H9 (cell line): Measurements from ENCODE around the gene YIPF1. TPM values are rescaled to one million over a fixed set of nuclear protein-coding genes. Genes with fewer than 3 reads are reported as not detected.

Source experiments
- DNase-seq: peaks from one replicate; pipeline ENCODE4 v3.0.0-alpha.2; 2017
- H2AFZ ChIP-seq: one replicate; pipeline ENCODE4 v1.6.1; 2013; ENCODE audit warnings: mild to moderate bottlenecking, low read length, control low read depth, moderate library complexity
- H2AK5ac ChIP-seq: 2 replicates; pipeline ENCODE4 v1.6.1; 2013; ENCODE audit warnings: low read length, control low read depth, mixed read lengths; ENCODE audit not compliant: insufficient read length
- H2BK120ac ChIP-seq: one replicate; pipeline ENCODE4 v1.6.1; 2013; ENCODE audit warnings: low read depth, mild to moderate bottlenecking, low read length, control low read depth, inconsistent platforms; ENCODE audit not compliant: poor library complexity, severe bottlenecking
- H2BK12ac ChIP-seq: 2 replicates; pipeline ENCODE4 v1.6.1; 2013; ENCODE audit warnings: low read length, control low read depth, mixed read lengths, low read depth; ENCODE audit not compliant: insufficient read length
- H2BK15ac ChIP-seq: 2 replicates; pipeline ENCODE4 v1.6.1; 2013; ENCODE audit warnings: low read depth, low read length, control low read depth
- H2BK20ac ChIP-seq: one replicate; pipeline ENCODE4 v1.6.1; 2013; ENCODE audit warnings: low read depth, mild to moderate bottlenecking, low read length, control low read depth, inconsistent platforms; ENCODE audit not compliant: poor library complexity, severe bottlenecking
- H2BK5ac ChIP-seq: 2 replicates; pipeline ENCODE4 v1.6.1; 2013; ENCODE audit warnings: low read length, control low read depth, mixed read lengths; ENCODE audit not compliant: insufficient read length
- H3K14ac ChIP-seq: 2 replicates; pipeline ENCODE4 v1.6.1; 2013; ENCODE audit warnings: low read length, control low read depth; ENCODE audit not compliant: insufficient read depth
- H3K18ac ChIP-seq: 2 replicates; pipeline ENCODE4 v1.6.1; 2013; ENCODE audit warnings: low read depth, mild to moderate bottlenecking, mixed read lengths, low read length, control low read depth; ENCODE audit not compliant: insufficient read length
- H3K23ac ChIP-seq: 2 replicates; pipeline ENCODE4 v1.6.1; 2013; ENCODE audit warnings: low read length, control low read depth, mixed read lengths, low read depth; ENCODE audit not compliant: insufficient read length
- H3K23me2 ChIP-seq: 2 replicates; pipeline ENCODE4 v1.6.1; 2013; ENCODE audit warnings: low read depth, mild to moderate bottlenecking, mixed read lengths, low read length, control low read depth; ENCODE audit not compliant: insufficient read length, poor library complexity, severe bottlenecking
- H3K27ac ChIP-seq: 2 replicates; pipeline ENCODE4 v1.5.1; 2013; ENCODE audit warnings: low read length, control low read depth, mixed read lengths, low read depth; ENCODE audit not compliant: insufficient read length
- H3K27me3 ChIP-seq: 2 replicates; pipeline ENCODE4 v1.6.1; 2013; ENCODE audit warnings: low read length, control low read depth, inconsistent platforms; ENCODE audit not compliant: insufficient read depth
- H3K4ac ChIP-seq: 2 replicates; pipeline ENCODE4 v1.6.1; 2013; ENCODE audit warnings: low read depth, mild to moderate bottlenecking, control low read depth, inconsistent platforms, low read length, moderate library complexity
- H3K4me1 ChIP-seq: 2 replicates; pipeline ENCODE4 v1.6.1; 2013; ENCODE audit warnings: low read length, control low read depth, inconsistent platforms; ENCODE audit not compliant: insufficient read depth
- H3K4me2 ChIP-seq: 2 replicates; pipeline ENCODE4 v1.6.1; 2013; ENCODE audit warnings: low read length, control low read depth, mixed read lengths; ENCODE audit not compliant: insufficient read length, insufficient read depth
- H3K56ac ChIP-seq: 2 replicates; pipeline ENCODE4 v1.6.1; 2013; ENCODE audit warnings: low read depth, mild to moderate bottlenecking, mixed read lengths, low read length, control low read depth; ENCODE audit not compliant: insufficient read length
- H3K79me1 ChIP-seq: 2 replicates; pipeline ENCODE4 v1.6.1; 2013; ENCODE audit warnings: low read depth, mild to moderate bottlenecking, moderate library complexity, low read length, control low read depth, inconsistent platforms; ENCODE audit not compliant: insufficient read depth, poor library complexity, severe bottlenecking
- H3K79me2 ChIP-seq: 2 replicates; pipeline ENCODE4 v1.6.1; 2013; ENCODE audit warnings: low read length, control low read depth, inconsistent platforms; ENCODE audit not compliant: insufficient read depth
- H3K9ac ChIP-seq: 2 replicates; pipeline ENCODE4 v1.6.1; 2013; ENCODE audit warnings: low read length, control low read depth, mixed read lengths; ENCODE audit not compliant: insufficient read length; ENCODE audit errors: extremely low read depth
- H3K9me3 ChIP-seq: one replicate; pipeline ENCODE4 v1.6.1; 2013; ENCODE audit warnings: low read depth, low read length, inconsistent platforms; ENCODE audit not compliant: control insufficient read depth
- H3T11ph ChIP-seq: one replicate; pipeline ENCODE4 v1.6.1; 2013; ENCODE audit warnings: mild to moderate bottlenecking, low read length, control low read depth, inconsistent platforms
- H4K20me1 ChIP-seq: one replicate; pipeline ENCODE4 v1.6.1; 2013; ENCODE audit not compliant: control insufficient read depth, insufficient read length, insufficient read depth
- H4K5ac ChIP-seq: 2 replicates; pipeline ENCODE4 v1.6.1; 2013; ENCODE audit warnings: low read depth, mild to moderate bottlenecking, mixed read lengths, low read length, control low read depth; ENCODE audit not compliant: insufficient read length
- H4K8ac ChIP-seq: replicated peaks from 2 replicates; pipeline ENCODE4 v1.6.1; 2013; ENCODE audit warnings: low read length, control low read depth, mixed read lengths, low read depth; ENCODE audit not compliant: insufficient read length
- H4K91ac ChIP-seq: 2 replicates; pipeline ENCODE4 v1.6.1; 2013; ENCODE audit warnings: low read depth, mild to moderate bottlenecking, moderate library complexity, mixed read lengths, low read length, control low read depth; ENCODE audit not compliant: insufficient read length
- H3K27ac Mint-ChIP-seq, 3 experiments: 2 replicates in 2 of 3; 3 replicates in 1 of 3; pipeline ENCODE4 v1.8.0; 2020 to 2021; ENCODE audit warnings: mixed read lengths in 3 of 3, mild to moderate bottlenecking in 1 of 3, moderate library complexity in 1 of 3
- H3K27me3 Mint-ChIP-seq: 2 replicates; pipeline ENCODE4 v1.8.0; 2021; ENCODE audit warnings: low read depth, mild to moderate bottlenecking, moderate library complexity, mixed read lengths
- H3K36me3 Mint-ChIP-seq, 3 experiments: 2 replicates in 2 of 3; 3 replicates in 1 of 3; pipeline ENCODE4 v1.8.0; 2020 to 2021; ENCODE audit warnings: low read depth in 3 of 3, mixed read lengths in 3 of 3; ENCODE audit not compliant: insufficient read depth in 1 of 3
- H3K4me1 Mint-ChIP-seq, 2 experiments: 2 replicates each; pipeline ENCODE4 v1.8.0; 2020; ENCODE audit warnings: mixed read lengths in 2 of 2
- H3K4me3 Mint-ChIP-seq, 2 experiments: 2 replicates in 1 of 2; 3 replicates in 1 of 2; pipeline ENCODE4 v1.8.0; 2020 to 2021; ENCODE audit warnings: mild to moderate bottlenecking in 2 of 2, mixed read lengths in 2 of 2, moderate library complexity in 1 of 2
- H3K9me3 Mint-ChIP-seq, 2 experiments: 2 replicates in 1 of 2; 3 replicates in 1 of 2; pipeline ENCODE4 v1.8.0; 2020; ENCODE audit warnings: mild to moderate bottlenecking in 2 of 2, mixed read lengths in 2 of 2, moderate library complexity in 1 of 2
- WGBS: extraction: QIAGEN DNeasy Blood & Tissue Kit; methylation state at CpG from one replicate; pipeline ENCODE4 v1.1.7; 2013; ENCODE audit warnings: missing lambda C conversion rate, low lambda C conversion rate, mixed read lengths; ENCODE audit not compliant: insufficient read length; ENCODE audit errors: extremely low coverage; 5-methylcytosine and 5-hydroxymethylcytosine counted together
- total RNA-seq: library from RNA; stranded (reverse); gene quantifications from 2 replicates; pipeline ENCODE4 v1.2.1, GENCODE V29; 2021
- TF ChIP-seq, protein P1 (sequence below): fragments of 200-600 bp; sonication (generic); conservative IDR thresholded peaks from 3 replicates; pipeline ENCODE4 v1.8.0; 2021; ENCODE audit warnings: antibody characterized with exemption, mild to moderate bottlenecking

The YIPF1 gene
- total RNA-seq, 1 experiment from 2014 or later: 29.1 TPM

DNA sequence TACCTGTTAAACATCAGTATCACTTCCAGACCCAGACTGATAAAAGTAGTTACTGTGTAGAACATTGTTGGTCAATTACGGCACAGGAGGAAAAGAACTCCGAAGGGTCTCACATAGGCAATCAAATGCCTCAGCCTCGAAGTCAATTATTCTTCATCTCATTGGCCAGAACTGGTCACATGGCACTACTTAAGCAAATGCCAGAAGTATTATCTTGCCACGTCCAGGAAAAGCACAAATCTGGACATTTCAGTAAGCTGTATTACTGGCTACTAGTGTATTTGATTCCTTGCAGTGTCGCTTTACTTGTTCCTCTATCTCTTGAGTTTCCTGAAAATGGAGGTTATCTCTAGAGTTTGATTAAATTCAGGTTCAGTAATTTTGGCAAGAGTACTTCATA, 28.7 kb upstream of the YIPF1 start:
- H3K14ac ChIP-seq: no peak overlapping the region
- no peak overlapping the region for H4K8ac ChIP-seq
- no peaks in the 10 kb centered on the region for H3K23me2 ChIP-seq
- WGBS: no CpG with 5 or more reads among the region's 5 CpGs
- H2BK20ac ChIP-seq: peak overlapping the region; percentile 45
- Mint-ChIP-seq H3K27me3 (no peaks in the 10 kb centered on the region), H3K36me3 (peaks cover 10 to 36% (median 27%) of the 10 kb centered on the region in 3 experiments), H3K4me1 (peaks cover 18 to 22% of the 10 kb centered on the region in 2 experiments), H3K27ac (no peak overlapping the region), H3K4me3 (no peak overlapping the region), H3K9me3 (peaks cover 0 to 5% of the 10 kb centered on the region in 2 experiments; a peak in 2 of 5 replicates)
- H2BK15ac ChIP-seq: no peak overlapping the region
- H2AFZ ChIP-seq: no peak overlapping the region
- H4K91ac ChIP-seq: no peak overlapping the region
- H3K56ac ChIP-seq: no peak overlapping the region
- no peak overlapping the region for H3K23ac ChIP-seq
- no peak overlapping the region for H3K4me2 ChIP-seq
- H3K4me1 ChIP-seq: peaks cover 10% of the 10 kb centered on the region; the same call in 1 of the 2 replicates
- no peaks in the 10 kb centered on the region for H3K79me1 ChIP-seq
- H2BK12ac ChIP-seq: no peak overlapping the region
- TF ChIP-seq, protein P1, sequence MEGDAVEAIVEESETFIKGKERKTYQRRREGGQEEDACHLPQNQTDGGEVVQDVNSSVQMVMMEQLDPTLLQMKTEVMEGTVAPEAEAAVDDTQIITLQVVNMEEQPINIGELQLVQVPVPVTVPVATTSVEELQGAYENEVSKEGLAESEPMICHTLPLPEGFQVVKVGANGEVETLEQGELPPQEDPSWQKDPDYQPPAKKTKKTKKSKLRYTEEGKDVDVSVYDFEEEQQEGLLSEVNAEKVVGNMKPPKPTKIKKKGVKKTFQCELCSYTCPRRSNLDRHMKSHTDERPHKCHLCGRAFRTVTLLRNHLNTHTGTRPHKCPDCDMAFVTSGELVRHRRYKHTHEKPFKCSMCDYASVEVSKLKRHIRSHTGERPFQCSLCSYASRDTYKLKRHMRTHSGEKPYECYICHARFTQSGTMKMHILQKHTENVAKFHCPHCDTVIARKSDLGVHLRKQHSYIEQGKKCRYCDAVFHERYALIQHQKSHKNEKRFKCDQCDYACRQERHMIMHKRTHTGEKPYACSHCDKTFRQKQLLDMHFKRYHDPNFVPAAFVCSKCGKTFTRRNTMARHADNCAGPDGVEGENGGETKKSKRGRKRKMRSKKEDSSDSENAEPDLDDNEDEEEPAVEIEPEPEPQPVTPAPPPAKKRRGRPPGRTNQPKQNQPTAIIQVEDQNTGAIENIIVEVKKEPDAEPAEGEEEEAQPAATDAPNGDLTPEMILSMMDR: no peak
- no peak overlapping the region for H3K18ac ChIP-seq
- H3K27me3 ChIP-seq: no peaks in the 10 kb centered on the region
- no peak overlapping the region for H3K9ac ChIP-seq
- H3T11ph ChIP-seq: no peak overlapping the region
- H3K4ac ChIP-seq: no peak overlapping the region
- no peak overlapping the region for H2BK120ac ChIP-seq
- DNase-seq: no peak
- no peak overlapping the region for H2BK5ac ChIP-seq
- H2AK5ac ChIP-seq: no peak overlapping the region
- H3K79me2 ChIP-seq: no peaks in the 10 kb centered on the region
- H4K20me1 ChIP-seq: no peaks in the 10 kb centered on the region
- H4K5ac ChIP-seq: no peak overlapping the region
- H3K9me3 ChIP-seq: no peaks in the 10 kb centered on the region
- no peak overlapping the region for H3K27ac ChIP-seq
